IMR-90 (cell line): ENCODE measurements around the gene LSMEM2. TPM values are rescaled to one million over a fixed set of nuclear protein-coding genes. Genes with fewer than 3 reads are reported as not detected.

Experiments used
- ATAC-seq: fragments of 200-7000 bp; cut with Tn5 transposase; 2 replicates; pipeline ENCODE4 v1.9.1; 2020; ENCODE audit warnings: low read depth, mild to moderate bottlenecking, moderate library complexity
- BruUV-seq: library from RNA; stranded (reverse); fragments of 400-500 nt; replicated peaks from 2 replicates; lab custom pipeline; 2021; lab: Mats Ljungman, UMichigan
- CTCF ChIA-PET: fragments of 300-600 bp; formaldehyde crosslinking; extraction: SDS; loops from one replicate; lab custom pipeline; 2021; ENCODE audit warnings: antibody characterized with exemption; lab: Yijun Ruan, JAX
- POLR2A ChIA-PET: fragments of 300-600 bp; sonication (Branson Sonifier 250); formaldehyde crosslinking; loops from one replicate; lab custom pipeline; 2022; ENCODE audit warnings: antibody characterized with exemption; ENCODE audit not compliant: unreplicated experiment; lab: Charles Lee
- DNase-seq: peaks from one replicate; pipeline ENCODE4 v3.0.0; 2013
- H2AFZ ChIP-seq: replicated peaks from 2 replicates; pipeline ENCODE3; 2013; ENCODE audit warnings: low read length, mild to moderate bottlenecking; ENCODE audit not compliant: poor library complexity
- H2AK5ac ChIP-seq: 2 replicates; pipeline ENCODE4 v1.6.1; 2013; ENCODE audit warnings: low read depth, low read length, inconsistent platforms
- H2AK9ac ChIP-seq: replicated peaks from 2 replicates; pipeline ENCODE3; 2013; ENCODE audit warnings: mild to moderate bottlenecking, low read depth, low read length, moderate library complexity; ENCODE audit not compliant: poor library complexity
- H2BK120ac ChIP-seq: 2 replicates; pipeline ENCODE4 v1.6.1; 2013; ENCODE audit warnings: low read depth, low read length, inconsistent platforms
- H2BK15ac ChIP-seq: 3 replicates; pipeline ENCODE4 v1.6.1; 2013; ENCODE audit warnings: low read depth, low read length, inconsistent platforms
- H2BK20ac ChIP-seq: 2 replicates; pipeline ENCODE4 v1.6.1; 2013; ENCODE audit warnings: low read depth, mild to moderate bottlenecking, inconsistent platforms, low read length, moderate library complexity
- H2BK5ac ChIP-seq: 2 replicates; pipeline ENCODE4 v1.6.1; 2013; ENCODE audit warnings: mild to moderate bottlenecking, low read depth, low read length, inconsistent platforms; ENCODE audit not compliant: poor library complexity, severe bottlenecking
- H3K14ac ChIP-seq: replicated peaks from 2 replicates; pipeline ENCODE4 v1.6.1; 2013; ENCODE audit warnings: low read depth, low read length, inconsistent platforms
- H3K18ac ChIP-seq: 2 replicates; pipeline ENCODE4 v1.6.1; 2013; ENCODE audit warnings: low read depth, low read length, control low read depth
- H3K23ac ChIP-seq: 2 replicates; pipeline ENCODE4 v1.6.1; 2013; ENCODE audit warnings: low read depth, low read length, inconsistent platforms
- H3K27ac ChIP-seq: 2 replicates; pipeline ENCODE4 v1.5.1; 2013; ENCODE audit warnings: mild to moderate bottlenecking, control low read depth, low read length; ENCODE audit not compliant: insufficient read depth
- H3K27me3 ChIP-seq: 2 replicates; pipeline ENCODE4 v1.6.1; 2013; ENCODE audit warnings: low read length; ENCODE audit not compliant: control insufficient read depth, insufficient read depth
- H3K36me3 ChIP-seq: 2 replicates; pipeline ENCODE4 v1.6.1; 2013; ENCODE audit warnings: low read length, mixed read lengths; ENCODE audit not compliant: control insufficient read depth, insufficient read depth
- H3K4ac ChIP-seq: 2 replicates; pipeline ENCODE4 v1.6.1; 2013; ENCODE audit warnings: low read depth, low read length, inconsistent platforms
- H3K4me1 ChIP-seq: 2 replicates; pipeline ENCODE4 v1.6.1; 2013; ENCODE audit warnings: low read length, mixed read lengths; ENCODE audit not compliant: control insufficient read depth, insufficient read depth
- H3K4me2 ChIP-seq: 2 replicates; pipeline ENCODE4 v1.6.1; 2013; ENCODE audit warnings: low read depth, mild to moderate bottlenecking, control low read depth, low read length, moderate library complexity
- H3K4me3 ChIP-seq: 2 replicates; pipeline ENCODE4 v1.5.1; 2013; ENCODE audit warnings: low read depth, mild to moderate bottlenecking, control low read depth, low read length, moderate library complexity; ENCODE audit not compliant: insufficient read depth
- H3K56ac ChIP-seq: 2 replicates; pipeline ENCODE4 v1.6.1; 2013; ENCODE audit warnings: low read length, inconsistent platforms; ENCODE audit not compliant: insufficient read depth; ENCODE audit errors: extremely low read depth
- H3K79me1 ChIP-seq, 2 experiments: 2 replicates each; pipeline ENCODE4 v1.6.1; 2013; ENCODE audit warnings: low read length in 2 of 2, inconsistent platforms in 1 of 2, low read depth in 1 of 2
- H3K9ac ChIP-seq: 2 replicates; pipeline ENCODE4 v1.6.1; 2013; ENCODE audit warnings: low read depth, low read length, control low read depth
- H3K9me1 ChIP-seq: 2 replicates; pipeline ENCODE4 v1.6.1; 2013; ENCODE audit warnings: low read length, inconsistent platforms; ENCODE audit not compliant: insufficient read depth
- H3K9me3 ChIP-seq: 2 replicates; pipeline ENCODE4 v1.6.1; 2013; ENCODE audit warnings: low read length; ENCODE audit not compliant: control insufficient read depth, insufficient read depth
- H4K20me1 ChIP-seq: 2 replicates; pipeline ENCODE4 v1.6.1; 2013; ENCODE audit warnings: low read length, inconsistent platforms; ENCODE audit not compliant: insufficient read depth
- H4K5ac ChIP-seq: 2 replicates; pipeline ENCODE4 v1.6.1; 2013; ENCODE audit warnings: mild to moderate bottlenecking, low read depth, low read length, control low read depth
- H4K8ac ChIP-seq, 2 experiments: 2 replicates each; pipeline ENCODE4 v1.6.1; 2013; ENCODE audit warnings: low read depth in 2 of 2, low read length in 2 of 2, control low read depth in 1 of 2, inconsistent platforms in 1 of 2
- H4K91ac ChIP-seq: 2 replicates; pipeline ENCODE4 v1.6.1; 2013; ENCODE audit warnings: low read depth, low read length, inconsistent platforms; ENCODE audit not compliant: insufficient read depth
- BHLHE40 ChIP-seq: fragments of 150-350 bp; IDR thresholded peaks from 2 replicates; pipeline ENCODE4 v1.6.1; 2016; ENCODE audit warnings: mild to moderate bottlenecking, low read depth, low read length
- CEBPB ChIP-seq: IDR thresholded peaks from 2 replicates; pipeline ENCODE4 v1.6.1; 2012; ENCODE audit warnings: low read depth, low read length, improper control_type of control experiment
- CHD1 ChIP-seq: IDR thresholded peaks from 2 replicates; pipeline ENCODE4 v1.6.1; 2012; ENCODE audit warnings: low read depth, low read length, improper control_type of control experiment
- CTCF ChIP-seq: conservative IDR thresholded peaks from 2 replicates; pipeline ENCODE4 v1.5.1; 2012; ENCODE audit warnings: mild to moderate bottlenecking, low read depth, low read length, improper control_type of control experiment
- ELK1 ChIP-seq: fragments of 150-350 bp; IDR thresholded peaks from 2 replicates; pipeline ENCODE4 v1.6.1; 2016; ENCODE audit warnings: low read depth, mild to moderate bottlenecking, low read length, moderate library complexity, borderline replicate concordance
- FOS ChIP-seq: fragments of 150-350 bp; IDR thresholded peaks from 2 replicates; pipeline ENCODE4 v1.6.1; 2016; ENCODE audit warnings: low read depth, low read length
- MAFK ChIP-seq: IDR thresholded peaks from 2 replicates; pipeline ENCODE4 v1.6.1; 2012; ENCODE audit warnings: low read depth, low read length, improper control_type of control experiment
- MAZ ChIP-seq: IDR thresholded peaks from 2 replicates; pipeline ENCODE4 v1.6.1; 2012; ENCODE audit warnings: low read depth, mild to moderate bottlenecking, low read length, improper control_type of control experiment, moderate library complexity, borderline replicate concordance
- MXI1 ChIP-seq: IDR thresholded peaks from 2 replicates; pipeline ENCODE4 v1.6.1; 2012; ENCODE audit warnings: low read depth, mild to moderate bottlenecking, low read length, moderate library complexity, borderline replicate concordance
- NFE2L2 ChIP-seq: fragments of 150-350 bp; IDR thresholded peaks from 2 replicates; pipeline ENCODE4 v1.6.1; 2016; ENCODE audit warnings: low read depth, mild to moderate bottlenecking, low read length
- POLR2A ChIP-seq: IDR thresholded peaks from 2 replicates; pipeline ENCODE4 v1.6.1; 2012; ENCODE audit warnings: mild to moderate bottlenecking, low read depth, low read length
- RAD21 ChIP-seq: IDR thresholded peaks from 2 replicates; pipeline ENCODE4 v1.6.1; 2012; ENCODE audit warnings: low read length, improper control_type of control experiment
- RCOR1 ChIP-seq: IDR thresholded peaks from 2 replicates; pipeline ENCODE4 v1.6.1; 2012; ENCODE audit warnings: mild to moderate bottlenecking, low read length, improper control_type of control experiment; ENCODE audit not compliant: insufficient replicate concordance
- RFX5 ChIP-seq: IDR thresholded peaks from 2 replicates; pipeline ENCODE4 v1.8.0; 2012; ENCODE audit warnings: low read depth, mild to moderate bottlenecking, low read length, moderate library complexity
- SMC3 ChIP-seq: fragments of 150-350 bp; IDR thresholded peaks from 2 replicates; pipeline ENCODE4 v1.6.1; 2016; ENCODE audit warnings: low read depth, mild to moderate bottlenecking, antibody characterized with exemption, low read length, moderate library complexity
- WGBS, 2 experiments: methylation state at CpG; one replicate each; pipeline versions ENCODE4 v1.1.5 to v1.1.7; 2013; ENCODE audit warnings: missing lambda C conversion rate in 2 of 2; ENCODE audit not compliant: insufficient read length in 1 of 2; ENCODE audit errors: extremely low coverage in 2 of 2; 5-methylcytosine and 5-hydroxymethylcytosine counted together
- dilution Hi-C: fragments of 300-500 bp; cut with HindIII; formaldehyde crosslinking; loops from one replicate; pipeline ENCODE4 v1.14.3; 2018; ENCODE audit warnings: low sequenced_read_pairs; ENCODE audit not compliant: unreplicated experiment
- in situ Hi-C: fragments of 300-500 bp; cut with MboI; formaldehyde crosslinking; loops from 3 replicates; pipeline ENCODE4 v1.14.3; 2019; ENCODE audit warnings: low sequenced_read_pairs, inconsistent platforms, mixed read lengths
- intact Hi-C: fragments of 100-400 bp; cut with micrococcal nuclease; formaldehyde crosslinking; loops from 2 replicates; pipeline ENCODE4 v1.10.0; 2022
- polyA plus RNA-seq, 3 experiments: library from polyadenylated mRNA; depleted of rRNA; stranded (reverse); fragments of >200 nt; gene quantifications; 2 replicates each; pipeline ENCODE4 v1.2.3, GENCODE V29; 2012; ENCODE audit warnings: low replicate concordance in 1 of 3
- total RNA-seq: library from RNA; depleted of rRNA; stranded (reverse); fragments of >200 nt; gene quantifications from 2 replicates; pipeline ENCODE4 v1.2.3, GENCODE V29; 2012
- TF ChIP-seq, protein P1 (sequence below): fragments of 150-350 bp; IDR thresholded peaks from 2 replicates; pipeline ENCODE4 v1.6.1; 2017; ENCODE audit warnings: mild to moderate bottlenecking, antibody characterized with exemption, low read length, low read depth

The LSMEM2 gene
- total and polyA plus RNA-seq, 2 of the 4 experiments (the other 2 are of a cell fraction) = under 0.01 TPM; not detected in 1

DNA sequence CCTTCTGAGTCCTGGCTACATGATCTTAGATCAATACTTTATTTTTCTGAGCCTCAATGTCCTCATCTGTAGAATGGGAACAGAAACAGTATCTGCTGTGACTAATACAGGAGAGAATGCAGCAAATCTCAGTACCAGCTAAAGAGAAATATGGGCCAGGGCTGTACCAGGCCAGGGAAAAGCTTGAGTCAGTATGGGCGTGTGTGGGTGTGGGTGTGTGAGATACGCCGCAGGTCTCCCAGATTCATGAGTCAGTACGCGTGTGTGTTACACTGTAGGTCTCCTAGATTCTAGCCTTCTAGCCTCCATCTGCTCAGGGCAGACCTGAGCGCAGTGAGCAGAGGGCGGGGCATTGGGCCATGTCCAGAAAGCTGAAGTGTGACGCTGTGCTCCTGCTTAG, 27.7 kb upstream of the LSMEM2 start:
- no peak overlapping the region for H4K91ac ChIP-seq
- intact Hi-C loops = no loop called here
- peaks cover 45% of the 10 kb centered on the region for H3K4me1 ChIP-seq
- H2AK9ac ChIP-seq = peak overlapping the region; percentile 83
- H2AFZ ChIP-seq = peak overlapping the region; percentile 46
- H3K18ac ChIP-seq = no peak overlapping the region
- H4K20me1 ChIP-seq = peaks cover 86% of the 10 kb centered on the region
- no peak overlapping the region for H3K9ac ChIP-seq
- no peak overlapping the region; a peak in 1 of 4 replicates for H4K8ac ChIP-seq
- no peaks in the 10 kb centered on the region for H3K27me3 ChIP-seq
- BruUV-seq = no TSS peak
- ATAC-seq (peak; percentile 46), DNase-seq (peak; percentile 94)
- H2BK120ac ChIP-seq = no peak overlapping the region
- dilution Hi-C loops = no loop called here
- no peak overlapping the region for H3K4me2 ChIP-seq
- H3K36me3 ChIP-seq = peaks cover 42% of the 10 kb centered on the region
- H4K5ac ChIP-seq = no peak overlapping the region
- H3K4me3 ChIP-seq = no peak overlapping the region
- H2BK5ac ChIP-seq = peak overlapping the region; percentile 53
- in situ Hi-C loops = no loop called here
- no peaks in the 10 kb centered on the region for H3K9me3 ChIP-seq
- TF ChIP-seq MAZ (no peak), CTCF (no peak), RFX5 (no peak), CEBPB (no peak; the same call in 1 of the 2 replicates), RCOR1 (peak; percentile 100), SMC3 (no peak), MAFK (no peak), NFE2L2 (no peak), CHD1 (no peak), POLR2A (no peak), ELK1 (no peak), RAD21 (no peak), MXI1 (peak; percentile 55; the same call in 1 of the 2 replicates), BHLHE40 (peak; percentile 58), FOS (peak; percentile 67)
- TF ChIP-seq, protein P1, sequence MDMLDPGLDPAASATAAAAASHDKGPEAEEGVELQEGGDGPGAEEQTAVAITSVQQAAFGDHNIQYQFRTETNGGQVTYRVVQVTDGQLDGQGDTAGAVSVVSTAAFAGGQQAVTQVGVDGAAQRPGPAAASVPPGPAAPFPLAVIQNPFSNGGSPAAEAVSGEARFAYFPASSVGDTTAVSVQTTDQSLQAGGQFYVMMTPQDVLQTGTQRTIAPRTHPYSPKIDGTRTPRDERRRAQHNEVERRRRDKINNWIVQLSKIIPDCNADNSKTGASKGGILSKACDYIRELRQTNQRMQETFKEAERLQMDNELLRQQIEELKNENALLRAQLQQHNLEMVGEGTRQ = no peak
- H2AK5ac ChIP-seq = 0 out of 2 replicates have a peak overlapping the region, but pooled peaks have one; percentile 3
- 36% methylated on average over 5 of the region's 8 CpGs; no CpG with 5 or more reads in 1 of the 2 experiments for WGBS, 2 experiments
- H3K79me1 ChIP-seq = peaks cover 18 to 87% of the 10 kb centered on the region in 2 experiments
- H3K9me1 ChIP-seq = peaks cover 24% of the 10 kb centered on the region
- POLR2A ChIA-PET = no interaction called here
- peak overlapping the region; percentile 45; the same call in 1 of the 2 replicates for H3K4ac ChIP-seq
- no peak overlapping the region for H3K56ac ChIP-seq
- no peak overlapping the region for H2BK15ac ChIP-seq
- H3K23ac ChIP-seq = no peak overlapping the region
- CTCF ChIA-PET = no interaction called here
- no peak overlapping the region for H3K27ac ChIP-seq
- H2BK20ac ChIP-seq = no peak overlapping the region
- H3K14ac ChIP-seq = 0 out of 2 replicates have a peak overlapping the region, but pooled peaks have one; percentile 23
